Measurements from ENCODE around the gene SNPH. TPM values are rescaled to one million over a fixed set of nuclear protein-coding genes. Genes with fewer than 3 reads are reported as not detected.

The SNPH gene
- polyA plus RNA-seq, 1 donor: 2.3 TPM

GRCh38 chr20:1274485-1275311 lies 8.6 kb downstream of the SNPH start:
- H3K27me3 ChIP-seq (ENCODE audit: control insufficient read depth, insufficient read depth, low read length): no peaks in the 10 kb centered on the region
- DNase-seq: peak; percentile 31 to 52
- H3K4me1 ChIP-seq (ENCODE audit: control insufficient read depth, insufficient read depth, low read length): no peaks in the 10 kb centered on the region
- H3K9me3 ChIP-seq (ENCODE audit: control insufficient read depth, low read depth, low read length): no peaks in the 10 kb centered on the region
- no peaks in the 10 kb centered on the region for H3K36me3 ChIP-seq (ENCODE audit: control insufficient read depth, insufficient read depth, low read length)
- no CpG with 5 or more reads among the region's 14 CpGs for WGBS (ENCODE audit: insufficient coverage, low lambda C conversion rate)
- no peak overlapping the region for H3K27ac ChIP-seq (ENCODE audit: low read length)
- H3K4me3 ChIP-seq (ENCODE audit: low read length): no peak overlapping the region

GRCh38 chr20:1275919-1276318 lies 9.8 kb downstream of the SNPH start:
- Histone ChIP-seq H3K36me3 (ENCODE audit: control insufficient read depth, insufficient read depth, low read length) (no peaks in the 10 kb centered on the region), H3K9me3 (ENCODE audit: control insufficient read depth, low read depth, low read length) (no peaks in the 10 kb centered on the region), H3K27ac (ENCODE audit: low read length) (no peak overlapping the region), H3K4me1 (ENCODE audit: control insufficient read depth, insufficient read depth, low read length) (no peaks in the 10 kb centered on the region), H3K4me3 (ENCODE audit: low read length) (no peak overlapping the region), H3K27me3 (ENCODE audit: control insufficient read depth, insufficient read depth, low read length) (no peaks in the 10 kb centered on the region)
- WGBS (ENCODE audit: insufficient coverage, low lambda C conversion rate): no CpG with 5 or more reads among the region's 2 CpGs
- no peak for DNase-seq

GRCh38 chr20:1277529-1278322 lies 11.6 kb downstream of the SNPH start:
- Histone ChIP-seq H3K4me1 (ENCODE audit: control insufficient read depth, insufficient read depth, low read length) (peaks cover 5% of the 10 kb centered on the region), H3K4me3 (ENCODE audit: low read length) (no peak overlapping the region), H3K27me3 (ENCODE audit: control insufficient read depth, insufficient read depth, low read length) (no peaks in the 10 kb centered on the region), H3K36me3 (ENCODE audit: control insufficient read depth, insufficient read depth, low read length) (no peaks in the 10 kb centered on the region), H3K9me3 (ENCODE audit: control insufficient read depth, low read depth, low read length) (no peaks in the 10 kb centered on the region), H3K27ac (ENCODE audit: low read length) (no peak overlapping the region)
- WGBS (ENCODE audit: insufficient coverage, low lambda C conversion rate): no CpG with 5 or more reads among the region's 8 CpGs
- no peak for DNase-seq

- Histone ChIP-seq H3K36me3 (ENCODE audit: control insufficient read depth, insufficient read depth, low read length) (no peaks in the 10 kb centered on the region), H3K27me3 (ENCODE audit: control insufficient read depth, insufficient read depth, low read length) (no peaks in the 10 kb centered on the region), H3K9me3 (ENCODE audit: control insufficient read depth, low read depth, low read length) (no peaks in the 10 kb centered on the region), H3K4me3 (ENCODE audit: low read length) (no peak overlapping the region), H3K27ac (ENCODE audit: low read length) (no peak overlapping the region), H3K4me1 (ENCODE audit: control insufficient read depth, insufficient read depth, low read length) (peaks cover 5% of the 10 kb centered on the region)
- WGBS (ENCODE audit: insufficient coverage, low lambda C conversion rate): 100% methylated on average over 3 of the region's 4 CpGs
- no peak for DNase-seq
Measured at GRCh38 chr20:1278993-1279392, 12.9 kb downstream of the SNPH start.

- H3K4me3 ChIP-seq (ENCODE audit: low read length): no peak overlapping the region
- H3K4me1 ChIP-seq (ENCODE audit: control insufficient read depth, insufficient read depth, low read length): peaks cover 5% of the 10 kb centered on the region
- H3K27me3 ChIP-seq (ENCODE audit: control insufficient read depth, insufficient read depth, low read length): no peaks in the 10 kb centered on the region
- no peak for DNase-seq
- WGBS (ENCODE audit: insufficient coverage, low lambda C conversion rate): no CpG with 5 or more reads among the region's 6 CpGs
- no peak overlapping the region for H3K27ac ChIP-seq (ENCODE audit: low read length)
- no peaks in the 10 kb centered on the region for H3K9me3 ChIP-seq (ENCODE audit: control insufficient read depth, low read depth, low read length)
- H3K36me3 ChIP-seq (ENCODE audit: control insufficient read depth, insufficient read depth, low read length): no peaks in the 10 kb centered on the region
Measured at GRCh38 chr20:1280195-1281102, 14.4 kb downstream of the SNPH start.

GRCh38 chr20:1281279-1282057 lies 15.4 kb downstream of the SNPH start:
- H3K27me3 ChIP-seq (ENCODE audit: control insufficient read depth, insufficient read depth, low read length): no peaks in the 10 kb centered on the region
- 40% methylated on average over 3 of the region's 7 CpGs for WGBS (ENCODE audit: insufficient coverage, low lambda C conversion rate)
- no peaks in the 10 kb centered on the region for H3K9me3 ChIP-seq (ENCODE audit: control insufficient read depth, low read depth, low read length)
- no peak for DNase-seq
- H3K4me1 ChIP-seq (ENCODE audit: control insufficient read depth, insufficient read depth, low read length): peaks cover 5% of the 10 kb centered on the region
- H3K27ac ChIP-seq (ENCODE audit: low read length): no peak overlapping the region
- no peak overlapping the region for H3K4me3 ChIP-seq (ENCODE audit: low read length)
- H3K36me3 ChIP-seq (ENCODE audit: control insufficient read depth, insufficient read depth, low read length): no peaks in the 10 kb centered on the region

- no CpG with 5 or more reads among the region's 3 CpGs for WGBS (ENCODE audit: insufficient coverage, low lambda C conversion rate)
- H3K36me3 ChIP-seq (ENCODE audit: control insufficient read depth, insufficient read depth, low read length): no peaks in the 10 kb centered on the region
- no peaks in the 10 kb centered on the region for H3K27me3 ChIP-seq (ENCODE audit: control insufficient read depth, insufficient read depth, low read length)
- no peak overlapping the region for H3K27ac ChIP-seq (ENCODE audit: low read length)
- peaks cover 5% of the 10 kb centered on the region for H3K4me1 ChIP-seq (ENCODE audit: control insufficient read depth, insufficient read depth, low read length)
- H3K4me3 ChIP-seq (ENCODE audit: low read length): no peak overlapping the region
- no peak for DNase-seq
- H3K9me3 ChIP-seq (ENCODE audit: control insufficient read depth, low read depth, low read length): no peaks in the 10 kb centered on the region
Measured at GRCh38 chr20:1282966-1283365, 16.9 kb downstream of the SNPH start.

GRCh38 chr20:1283522-1284510 lies 17.7 kb downstream of the SNPH start:
- Histone ChIP-seq H3K27me3 (ENCODE audit: control insufficient read depth, insufficient read depth, low read length) (no peaks in the 10 kb centered on the region), H3K36me3 (ENCODE audit: control insufficient read depth, insufficient read depth, low read length) (no peaks in the 10 kb centered on the region), H3K4me3 (ENCODE audit: low read length) (no peak overlapping the region), H3K4me1 (ENCODE audit: control insufficient read depth, insufficient read depth, low read length) (peaks cover 5% of the 10 kb centered on the region), H3K9me3 (ENCODE audit: control insufficient read depth, low read depth, low read length) (no peaks in the 10 kb centered on the region), H3K27ac (ENCODE audit: low read length) (no peak overlapping the region)
- no peak for DNase-seq
- 100% methylated on average over 1 of the region's 9 CpGs for WGBS (ENCODE audit: insufficient coverage, low lambda C conversion rate)
